Measurements from ENCODE around the gene ZNF384. TPM values are rescaled to one million over a fixed set of nuclear protein-coding genes. Genes with fewer than 3 reads are reported as not detected.

The ZNF384 gene
- total RNA-seq, 1 experiment from 2014 or later, result 63.8 TPM

- TF ChIP-seq ESRRA (CRISPR knock-in tag; IDR thresholded peaks at IDR 0.05; ENCODE audit: borderline replicate concordance), result no peak
Observed at GRCh38 chr12:6653987-6654386, 35.2 kb downstream of the ZNF384 start (continued).

- H3K4me1 Mint-ChIP-seq, result no peaks in the 10 kb centered on the region
- no peaks in the 10 kb centered on the region for H3K9me3 Mint-ChIP-seq
- no peak for ATAC-seq
- DNase-seq (ENCODE audit: low spot score), result no peak
- H3K27ac Mint-ChIP-seq, result no peak overlapping the region
- ChIA-PET CTCF (interaction anchor here (0.9 to 1.2 kb wide), 3 partner anchors 13 to 33 kb away, joined by 3 to 4 read pairs (median 3); no protein-coding TSS in a partner anchor), POLR2A (no interaction called here)
- TF ChIP-seq CREB1 (CRISPR knock-in tag; IDR thresholded peaks at IDR 0.05) (no peak), SP1 (CRISPR knock-in tag; conservative IDR thresholded peaks at IDR 0.05) (no peak), ZNF317 (CRISPR knock-in tag; IDR thresholded peaks at IDR 0.05; ENCODE audit: borderline replicate concordance, low read depth) (no peak), ZMAT4 (CRISPR knock-in tag; IDR thresholded peaks at IDR 0.05) (no peak), ZNF396 (CRISPR knock-in tag; IDR thresholded peaks at IDR 0.05; ENCODE audit: borderline replicate concordance) (no peak), SMAD4 (CRISPR knock-in tag; IDR thresholded peaks at IDR 0.05) (no peak), AFF4 (CRISPR knock-in tag; IDR thresholded peaks at IDR 0.05; ENCODE audit: borderline replicate concordance) (no peak), ELF4 (CRISPR knock-in tag; IDR thresholded peaks at IDR 0.05; ENCODE audit: low read depth) (no peak), NFYB (CRISPR knock-in tag; conservative IDR thresholded peaks at IDR 0.05; ENCODE audit: low read depth) (no peak), ZNF425 (CRISPR knock-in tag; conservative IDR thresholded peaks at IDR 0.05) (no peak), CBFB (CRISPR knock-in tag; IDR thresholded peaks at IDR 0.05; ENCODE audit: low read depth) (no peak), ATF2 (CRISPR knock-in tag; IDR thresholded peaks at IDR 0.05; ENCODE audit: borderline replicate concordance, low read depth) (no peak), ZNF121 (CRISPR knock-in tag; IDR thresholded peaks at IDR 0.05) (no peak), CREM (CRISPR knock-in tag; IDR thresholded peaks at IDR 0.05) (no peak), SMAD3 (CRISPR knock-in tag; IDR thresholded peaks at IDR 0.05; ENCODE audit: borderline replicate concordance) (no peak), USF1 (CRISPR knock-in tag; IDR thresholded peaks at IDR 0.05) (no peak), E2F1 (CRISPR knock-in tag; IDR thresholded peaks at IDR 0.05) (no peak), TCF7 (CRISPR knock-in tag; IDR thresholded peaks at IDR 0.05; ENCODE audit: low read depth) (no peak), NFATC4 (CRISPR knock-in tag; IDR thresholded peaks at IDR 0.05) (no peak)
- peaks cover 37% of the 10 kb centered on the region for H3K36me3 Mint-ChIP-seq
- H3K27me3 Mint-ChIP-seq (ENCODE audit: low read depth), result no peaks in the 10 kb centered on the region
- no peak overlapping the region for H3K4me3 Mint-ChIP-seq
Observed at GRCh38 chr12:6653342-6653741, 35.8 kb downstream of the ZNF384 start.
